Stimulated activated CD4-positive, alpha-beta T cell treated with anti-CD3 and anti-CD28 coated beads, Interleukin-15, amount 100 ng/mL, for 24 hours (primary cell): ENCODE data around the gene C1QTNF4.
"Not testable (repeated sequence)": the region's sequence is repeated elsewhere in the genome, so short reads cannot be mapped to it uniquely, and the experiment has no call there.

Source experiments
- DNase-seq: peaks from one replicate; pipeline ENCODE4 v3.0.0-alpha.2; 2020

C1QTNF4 gene

GRCh38 chr11:47564933-47565339, 29.3 kb downstream of the C1QTNF4 start:
- no peak for DNase-seq

GRCh38 chr11:47564366-47564765, 29.8 kb downstream of the C1QTNF4 start:
- not testable (repeated sequence) for DNase-seq

- DNase-seq = not testable (repeated sequence)
These were observed 31.8 kb downstream of the C1QTNF4 start for GRCh38 chr11:47562393-47562792.

DNA sequence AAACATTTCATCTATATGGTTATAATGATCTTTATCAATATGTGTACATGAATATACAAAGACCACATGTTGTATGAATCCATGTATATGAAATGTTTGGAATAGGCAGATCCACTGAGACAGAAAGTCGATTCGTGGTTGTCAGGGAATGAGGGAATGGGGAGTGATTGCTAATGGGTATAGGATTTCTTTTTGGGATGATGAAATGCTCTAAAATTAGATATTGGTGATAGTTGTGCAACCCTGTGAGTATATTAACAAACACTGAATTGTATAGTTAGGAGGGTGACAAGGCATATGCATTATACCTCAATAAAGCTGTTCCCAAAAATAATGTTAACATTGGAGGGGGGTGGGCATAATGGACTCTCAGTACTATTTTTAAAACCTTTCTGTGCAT, 33.8 kb downstream of the C1QTNF4 start:
- no peak for DNase-seq

DNA sequence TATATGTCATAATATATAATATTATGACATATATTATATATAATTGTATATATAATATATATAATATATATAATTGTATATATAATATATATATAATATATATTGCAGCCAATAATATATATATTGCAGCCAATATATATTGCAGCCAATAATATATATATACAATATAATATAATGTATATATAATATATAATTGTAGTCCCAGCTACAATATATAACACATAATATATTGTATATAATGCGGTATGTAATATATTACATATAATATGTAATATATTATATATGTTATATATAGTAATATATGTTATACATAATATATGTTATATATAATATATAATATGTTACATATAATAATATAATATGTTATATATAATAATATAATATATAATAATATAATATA, 35.5 kb downstream of the C1QTNF4 start:
- DNase-seq = no peak

GRCh38 chr11:47557004-47557403, 37.2 kb downstream of the C1QTNF4 start:
- not testable (repeated sequence) for DNase-seq

GRCh38 chr11:47553406-47553743, 40.8 kb downstream of the C1QTNF4 start:
- no peak for DNase-seq

- DNase-seq = peak; percentile 94
These were observed 41.4 kb downstream of the C1QTNF4 start, which contains the start of gene CELF1 for GRCh38 chr11:47552566-47553405. Gene CELF1, minus strand, starts transcription at chr11:47553132. Its CDS starts 53,609 bp downstream, at chr11:47499523.

- DNase-seq = peak; percentile 45
These were observed 42.1 kb downstream of the C1QTNF4 start for GRCh38 chr11:47552056-47552565.

GRCh38 chr11:47551086-47551485, 43.1 kb downstream of the C1QTNF4 start:
- no peak for DNase-seq

- DNase-seq = no peak
These were observed 43.7 kb downstream of the C1QTNF4 start for GRCh38 chr11:47550288-47551047.

GRCh38 chr11:47546274-47546673, 47.9 kb downstream of the C1QTNF4 start:
- not testable (repeated sequence) for DNase-seq

- no peak for DNase-seq
These were observed 48.9 kb downstream of the C1QTNF4 start for GRCh38 chr11:47545298-47545697.

DNA sequence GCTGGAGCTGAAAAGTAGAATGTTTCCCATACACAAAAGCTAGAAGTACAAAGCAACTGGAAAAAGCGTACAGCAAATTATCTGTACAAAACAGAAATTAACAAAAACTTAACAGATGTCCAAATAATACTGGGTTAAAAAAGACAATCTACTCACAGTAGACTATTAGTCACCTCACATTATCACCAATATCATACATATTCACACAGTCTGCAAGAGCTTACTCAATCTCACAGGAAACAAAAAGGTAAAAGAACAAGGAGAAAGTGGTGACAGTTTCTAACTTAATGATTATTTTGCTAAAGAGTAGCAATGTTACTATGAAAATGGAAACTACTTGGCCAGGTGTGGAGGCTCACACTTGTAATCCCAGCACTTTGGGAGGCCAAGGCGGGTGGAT, 53.1 kb downstream of the C1QTNF4 start:
- no peak for DNase-seq

DNA sequence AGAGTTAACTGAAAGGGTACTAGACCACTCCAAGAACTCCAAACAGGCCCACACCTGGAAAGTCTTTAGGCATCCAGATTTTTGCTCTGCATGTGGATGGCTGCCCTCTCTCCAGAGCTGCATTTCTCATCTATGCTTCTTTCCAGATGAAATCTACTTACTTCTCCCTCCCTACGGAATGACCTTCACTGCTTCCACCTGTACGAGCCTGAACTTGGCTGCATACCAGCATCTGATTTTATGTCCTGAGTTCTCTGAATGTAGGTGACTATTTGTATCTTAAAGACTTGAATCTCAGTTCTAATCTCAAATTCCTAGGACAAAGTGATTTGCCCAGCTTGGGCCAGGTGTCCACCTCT, 54.6 kb downstream of the C1QTNF4 start:
- no peak for DNase-seq
